ENCODE data around the gene TSNAX. TPM values are rescaled to one million over a fixed set of nuclear protein-coding genes. Genes with fewer than 3 reads are reported as not detected.

Gene TSNAX
- total and polyA plus RNA-seq, 9 of the 15 experiments (the other 6 are each of a cell fraction or from before 2014, with no cell fraction given): 33.8 to 102 (median 61.2) TPM

DNA sequence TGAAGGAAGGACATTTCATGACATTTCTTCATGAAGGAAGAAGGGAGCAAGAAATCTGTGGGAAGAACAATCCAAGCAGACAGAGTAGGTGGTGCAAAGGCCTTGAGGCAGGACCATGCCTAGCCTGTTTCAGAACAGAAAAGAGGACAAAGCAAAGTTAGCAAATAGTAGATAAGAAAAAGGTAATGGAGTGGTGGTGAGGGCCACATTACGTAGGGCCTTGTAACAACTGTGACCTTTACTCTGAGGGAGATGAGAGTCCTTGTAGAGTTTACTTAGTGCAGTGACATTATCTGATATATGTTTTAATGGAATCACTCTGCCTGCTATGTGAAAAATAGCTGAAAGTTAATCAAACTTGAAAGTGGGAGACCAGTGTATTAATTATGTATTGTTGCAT, 6.4 kb upstream of the TSNAX start:
- ChIA-PET POLR2A (interaction anchor here (0.9 kb wide), 1 partner anchor 10 kb away, joined by 3 read pairs; no protein-coding TSS in a partner anchor), CTCF (ENCODE audit: low intra/inter-chr PET ratio) (no interaction called here)
- in situ Hi-C loops (cut with MboI): no loop called here
- WGBS (ENCODE audit: insufficient coverage, low coverage, missing lambda C conversion rate): 80% methylated on average over 1 of the region's 1 CpG
- ATAC-seq (no peak), DNase-seq (ENCODE audit: extremely low read depth in 1 of 4, low spot score in 3 of 4) (no peak), FAIRE-seq (no peak)
- no peak overlapping the region for H2AFZ ChIP-seq (ENCODE audit: low read depth, low read length)
- no peaks in the 10 kb centered on the region for H3K27me3 ChIP-seq (ENCODE audit: control insufficient read depth in 2 of 2, insufficient read depth in 2 of 2, low read length in 2 of 2)
- H3K4me1 ChIP-seq (replicated peaks in 1 of 2; ENCODE audit: control insufficient read depth in 2 of 2, insufficient read depth in 2 of 2, low read length in 2 of 2): peaks cover 0 to 5% of the 10 kb centered on the region in 2 experiments; a peak in 3 of 5 replicates
- no peaks in the 10 kb centered on the region for H4K20me1 ChIP-seq (replicated peaks; ENCODE audit: control insufficient read depth, insufficient read depth, low read length)
- H3K36me3 ChIP-seq (ENCODE audit: control insufficient read depth, insufficient read depth, low read length): no peaks in the 10 kb centered on the region
- intact Hi-C loops (cut with micrococcal nuclease): no loop called here
- H3K9me1 ChIP-seq (ENCODE audit: control insufficient read depth, insufficient read depth, low read length): no peaks in the 10 kb centered on the region
- no peaks in the 10 kb centered on the region for H3K9me3 ChIP-seq (replicated peaks; ENCODE audit: control insufficient read depth, insufficient read depth, low read depth, low read length)
- H3K9ac ChIP-seq (ENCODE audit: insufficient read depth in 1 of 2, low read depth in 2 of 2, low read length in 2 of 2): no peak overlapping the region
- no peak overlapping the region for H3K4me3 ChIP-seq
- H3K4me2 ChIP-seq (ENCODE audit: insufficient read depth, low read length): no peak overlapping the region
- H3K79me2 ChIP-seq (ENCODE audit: control insufficient read depth, insufficient read depth, low read length): no peaks in the 10 kb centered on the region
- no peak for TF ChIP-seq ZNF174 (CRISPR knock-in tag; IDR thresholded peaks at IDR 0.05)
- TF ChIP-seq, protein P1, sequence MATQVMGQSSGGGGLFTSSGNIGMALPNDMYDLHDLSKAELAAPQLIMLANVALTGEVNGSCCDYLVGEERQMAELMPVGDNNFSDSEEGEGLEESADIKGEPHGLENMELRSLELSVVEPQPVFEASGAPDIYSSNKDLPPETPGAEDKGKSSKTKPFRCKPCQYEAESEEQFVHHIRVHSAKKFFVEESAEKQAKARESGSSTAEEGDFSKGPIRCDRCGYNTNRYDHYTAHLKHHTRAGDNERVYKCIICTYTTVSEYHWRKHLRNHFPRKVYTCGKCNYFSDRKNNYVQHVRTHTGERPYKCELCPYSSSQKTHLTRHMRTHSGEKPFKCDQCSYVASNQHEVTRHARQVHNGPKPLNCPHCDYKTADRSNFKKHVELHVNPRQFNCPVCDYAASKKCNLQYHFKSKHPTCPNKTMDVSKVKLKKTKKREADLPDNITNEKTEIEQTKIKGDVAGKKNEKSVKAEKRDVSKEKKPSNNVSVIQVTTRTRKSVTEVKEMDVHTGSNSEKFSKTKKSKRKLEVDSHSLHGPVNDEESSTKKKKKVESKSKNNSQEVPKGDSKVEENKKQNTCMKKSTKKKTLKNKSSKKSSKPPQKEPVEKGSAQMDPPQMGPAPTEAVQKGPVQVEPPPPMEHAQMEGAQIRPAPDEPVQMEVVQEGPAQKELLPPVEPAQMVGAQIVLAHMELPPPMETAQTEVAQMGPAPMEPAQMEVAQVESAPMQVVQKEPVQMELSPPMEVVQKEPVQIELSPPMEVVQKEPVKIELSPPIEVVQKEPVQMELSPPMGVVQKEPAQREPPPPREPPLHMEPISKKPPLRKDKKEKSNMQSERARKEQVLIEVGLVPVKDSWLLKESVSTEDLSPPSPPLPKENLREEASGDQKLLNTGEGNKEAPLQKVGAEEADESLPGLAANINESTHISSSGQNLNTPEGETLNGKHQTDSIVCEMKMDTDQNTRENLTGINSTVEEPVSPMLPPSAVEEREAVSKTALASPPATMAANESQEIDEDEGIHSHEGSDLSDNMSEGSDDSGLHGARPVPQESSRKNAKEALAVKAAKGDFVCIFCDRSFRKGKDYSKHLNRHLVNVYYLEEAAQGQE (IDR thresholded peaks at IDR 0.05; ENCODE audit: borderline replicate concordance): no peak
- TF ChIP-seq, protein P1 (CRISPR knock-in tag; IDR thresholded peaks at IDR 0.05; ENCODE audit: low read depth): no peak
- TF ChIP-seq, protein P2, sequence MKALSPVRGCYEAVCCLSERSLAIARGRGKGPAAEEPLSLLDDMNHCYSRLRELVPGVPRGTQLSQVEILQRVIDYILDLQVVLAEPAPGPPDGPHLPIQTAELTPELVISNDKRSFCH (CRISPR knock-in tag; IDR thresholded peaks at IDR 0.05): no peak
- TF ChIP-seq, protein P2 (tag; IDR thresholded peaks at IDR 0.05): peak; percentile 48; the same call in 1 of the 2 replicates
- H3K27ac ChIP-seq (ENCODE audit: extremely low read depth, low read depth, low read length): no peak overlapping the region
- no TSS peak for BruUV-seq (replicated peaks)
